ENCODE data around the gene GTF2F2.

The GTF2F2 gene

GRCh38 chr13:45209229-45209628, 88.9 kb downstream of the GTF2F2 start:
- no peak for DNase-seq (ENCODE audit: extremely low read depth in 1 of 2, low read depth in 1 of 2)

GRCh38 chr13:45215392-45216077, 95.2 kb downstream of the GTF2F2 start:
- DNase-seq (ENCODE audit: extremely low read depth in 1 of 2, low read depth in 1 of 2): no peak

GRCh38 chr13:45216193-45216592, 95.9 kb downstream of the GTF2F2 start:
- no peak for DNase-seq (ENCODE audit: extremely low read depth in 1 of 2, low read depth in 1 of 2)

GRCh38 chr13:45218689-45219088, 98.4 kb downstream of the GTF2F2 start:
- DNase-seq (ENCODE audit: extremely low read depth in 1 of 2, low read depth in 1 of 2): no peak

- DNase-seq (ENCODE audit: extremely low read depth in 1 of 2, low read depth in 1 of 2): no peak
Measured at GRCh38 chr13:45219123-45219891, 99.0 kb downstream of the GTF2F2 start.

DNA sequence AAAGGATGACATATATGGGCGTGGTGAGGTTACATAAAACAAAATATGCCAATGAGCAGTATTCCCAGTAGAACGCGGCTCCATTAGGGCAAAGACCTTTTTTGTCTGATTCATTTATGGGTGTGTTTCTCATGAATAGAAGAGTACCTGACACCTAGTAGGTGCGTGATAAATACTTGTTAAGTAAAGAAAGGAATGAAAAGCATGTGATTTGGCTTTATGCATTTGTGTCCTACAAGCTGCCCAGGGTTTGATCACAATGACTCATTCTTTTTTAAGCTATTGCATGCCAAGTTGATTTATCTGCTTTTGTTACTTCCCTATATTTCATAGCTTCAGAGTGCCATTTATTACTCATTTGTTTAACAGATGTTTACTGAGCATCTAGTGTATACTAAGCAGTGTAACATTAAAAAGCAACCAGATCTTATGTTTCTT, 99.6 kb downstream of the GTF2F2 start:
- no peak for DNase-seq (ENCODE audit: extremely low read depth in 1 of 2, low read depth in 1 of 2)

- no peak for DNase-seq (ENCODE audit: extremely low read depth in 1 of 2, low read depth in 1 of 2)
Measured at GRCh38 chr13:45220403-45220802, 100.1 kb downstream of the GTF2F2 start.

DNA sequence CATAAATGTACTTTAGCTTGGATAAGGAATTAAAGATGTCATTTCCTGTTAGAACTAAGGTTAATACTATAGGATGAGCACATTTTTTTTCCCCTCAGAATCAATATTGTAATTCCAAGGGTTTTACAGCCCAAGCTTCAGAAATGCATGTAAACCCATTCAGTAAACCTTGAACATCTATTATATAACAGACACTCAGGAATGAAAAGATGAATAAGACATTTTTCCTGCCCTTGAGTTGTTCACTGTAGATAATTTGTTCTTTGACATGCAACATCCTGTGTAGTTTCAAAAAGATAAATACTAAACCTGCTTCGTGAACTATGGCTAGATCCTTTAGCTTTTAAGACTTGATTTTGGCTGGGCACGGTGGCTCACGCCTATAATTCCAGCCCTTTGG, 102.2 kb downstream of the GTF2F2 start:
- no peak for DNase-seq (ENCODE audit: extremely low read depth in 1 of 2, low read depth in 1 of 2)

DNA sequence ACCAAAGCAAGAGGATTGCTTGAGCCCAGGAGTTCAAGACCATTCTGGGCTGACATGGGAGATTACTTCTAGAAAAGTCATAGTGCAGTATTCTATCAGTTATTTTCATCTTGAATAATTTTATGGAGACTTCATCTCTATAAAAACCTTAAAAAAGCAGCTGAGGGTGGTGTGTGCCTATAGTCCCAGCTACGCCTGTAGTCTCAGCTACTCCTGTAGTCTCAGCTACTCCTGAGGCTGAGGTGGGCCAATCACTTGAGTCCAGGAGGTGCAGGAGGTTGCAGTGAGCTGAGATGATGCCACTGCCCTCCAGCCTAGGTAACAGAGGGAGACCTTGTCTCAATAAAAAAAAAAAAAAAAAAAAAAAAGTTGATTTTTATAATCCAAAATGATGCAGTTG, 102.6 kb downstream of the GTF2F2 start:
- DNase-seq (ENCODE audit: extremely low read depth in 1 of 2, low read depth in 1 of 2): no peak

GRCh38 chr13:45224176-45224575, 103.9 kb downstream of the GTF2F2 start:
- DNase-seq (ENCODE audit: extremely low read depth in 1 of 2, low read depth in 1 of 2): no peak

DNA sequence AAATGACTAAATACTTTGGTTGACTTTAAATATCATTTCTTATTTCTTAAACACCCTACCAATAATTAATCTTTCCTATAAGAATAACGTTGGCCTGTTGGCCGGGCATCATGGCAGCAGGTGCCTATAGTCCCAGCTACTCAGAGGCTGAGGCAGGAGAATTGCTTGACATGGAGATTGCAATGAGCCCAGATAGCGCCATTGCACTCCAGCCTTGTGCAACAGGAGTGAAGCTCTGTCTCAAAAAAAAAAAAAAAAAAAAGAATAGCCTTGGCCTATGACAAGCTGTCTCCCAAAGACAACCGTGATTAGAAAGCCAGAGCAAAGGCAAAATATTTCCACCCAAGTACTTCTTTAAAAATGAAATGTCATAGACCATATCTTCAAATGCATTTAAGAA, 105.1 kb downstream of the GTF2F2 start:
- DNase-seq (ENCODE audit: extremely low read depth in 1 of 2, low read depth in 1 of 2): no peak

GRCh38 chr13:45226024-45226423, 105.7 kb downstream of the GTF2F2 start:
- DNase-seq (ENCODE audit: extremely low read depth in 1 of 2, low read depth in 1 of 2): no peak

- no peak for DNase-seq (ENCODE audit: extremely low read depth in 1 of 2, low read depth in 1 of 2)
Measured at GRCh38 chr13:45228002-45228401, 107.7 kb downstream of the GTF2F2 start.

GRCh38 chr13:45229172-45229571, 108.9 kb downstream of the GTF2F2 start:
- no peak for DNase-seq (ENCODE audit: extremely low read depth in 1 of 2, low read depth in 1 of 2)

DNA sequence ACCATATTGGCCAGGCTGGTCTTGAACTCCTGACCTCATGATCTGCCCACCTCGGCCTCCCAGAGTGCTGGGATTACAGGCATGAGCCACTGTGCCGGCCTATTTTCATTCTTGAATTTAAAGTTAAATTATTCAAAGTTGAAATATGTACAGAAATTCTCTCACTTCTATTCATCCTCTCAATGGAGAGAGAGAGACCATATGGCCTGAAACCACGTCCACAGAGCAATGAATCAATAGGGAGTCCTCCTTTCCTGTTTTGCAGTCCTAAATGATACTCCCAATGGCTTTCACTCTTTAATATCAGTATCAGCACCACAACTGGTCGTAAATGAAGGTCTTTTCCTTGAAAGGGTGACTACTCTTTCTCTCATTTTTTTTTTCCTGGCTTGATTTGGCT, 111.0 kb downstream of the GTF2F2 start:
- no peak for DNase-seq (ENCODE audit: extremely low read depth in 1 of 2, low read depth in 1 of 2)

DNA sequence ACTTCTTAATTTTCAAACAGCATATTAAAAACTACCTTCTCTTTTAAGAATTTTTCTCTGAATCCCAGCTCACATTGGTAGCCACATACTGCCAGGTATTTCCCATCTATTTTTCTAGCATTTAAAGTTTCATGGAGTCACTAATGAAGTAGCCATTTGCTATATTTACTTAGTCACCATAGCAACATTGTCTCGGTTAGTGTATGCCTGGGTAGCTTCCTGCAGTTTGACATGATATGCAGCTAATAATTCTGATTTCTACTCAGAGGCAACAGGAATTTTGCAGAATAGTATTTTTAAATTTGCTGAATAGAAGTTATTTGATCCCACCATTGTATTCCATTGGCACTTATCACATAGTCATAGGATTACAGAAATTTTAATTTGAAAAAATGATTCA, 111.4 kb downstream of the GTF2F2 start:
- DNase-seq (ENCODE audit: extremely low read depth in 1 of 2, low read depth in 1 of 2): no peak

DNA sequence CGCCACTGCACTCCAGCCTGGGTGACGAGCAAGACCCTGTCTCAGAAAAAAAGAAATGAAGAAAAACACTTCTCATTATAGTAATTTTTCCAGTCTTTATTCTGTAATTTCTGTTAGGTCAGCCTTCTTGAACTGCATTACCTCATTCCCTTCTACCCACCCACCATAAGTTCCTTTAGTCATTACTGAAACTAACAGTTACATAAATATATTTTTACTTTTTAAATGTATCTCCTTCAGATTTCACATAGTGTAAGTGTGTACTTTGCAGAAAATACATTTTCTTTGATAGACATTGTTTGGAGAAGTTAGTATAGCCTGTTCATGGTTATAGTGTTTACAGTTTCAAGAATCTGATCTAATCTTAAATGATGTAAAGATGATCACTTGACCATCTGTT, 112.3 kb downstream of the GTF2F2 start:
- no peak for DNase-seq (ENCODE audit: extremely low read depth in 1 of 2, low read depth in 1 of 2)

DNA sequence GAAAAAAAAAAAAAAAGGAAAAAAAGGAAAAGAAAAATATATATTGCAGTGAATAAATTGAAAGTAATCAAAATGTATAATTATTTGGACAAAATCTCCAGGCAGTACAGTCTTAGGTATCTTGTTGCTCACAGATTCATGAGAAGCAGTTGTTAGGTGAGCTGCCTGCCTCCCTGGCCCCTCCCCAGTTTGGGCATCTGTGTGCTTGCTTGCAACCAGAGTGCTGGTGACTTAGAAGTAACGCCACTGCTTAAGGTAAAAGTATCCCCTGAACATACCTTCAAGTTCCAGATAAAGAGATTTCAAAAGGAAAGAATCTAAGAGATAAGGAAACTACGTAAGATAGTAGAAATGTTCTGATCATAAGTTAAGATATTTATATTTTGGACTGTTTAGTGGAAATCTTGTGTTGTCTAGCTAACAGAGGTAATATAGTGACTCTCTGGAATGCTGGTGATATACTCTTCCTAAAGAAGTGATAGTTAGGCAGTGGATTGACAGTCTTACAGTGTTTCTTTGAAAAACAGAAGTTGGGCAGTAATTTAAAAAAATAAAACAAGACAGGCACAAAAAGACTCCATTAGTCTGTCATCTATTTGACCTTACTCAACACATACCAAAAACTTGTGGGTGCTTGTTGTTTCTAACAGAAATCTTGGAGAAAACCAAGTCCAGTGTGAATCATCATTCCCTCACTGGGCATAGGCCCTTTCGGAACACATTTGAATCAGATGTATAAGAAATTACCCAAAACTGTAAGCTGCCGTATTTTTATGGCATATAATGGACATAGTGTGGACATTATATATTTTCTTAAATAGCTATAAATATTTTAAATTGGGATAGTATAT, 118.9 kb downstream of the GTF2F2 start:
- no peak for DNase-seq (ENCODE audit: extremely low read depth in 1 of 2, low read depth in 1 of 2)

- no peak for DNase-seq (ENCODE audit: extremely low read depth in 1 of 2, low read depth in 1 of 2)
Measured at GRCh38 chr13:45240143-45240542, 119.8 kb downstream of the GTF2F2 start.

DNA sequence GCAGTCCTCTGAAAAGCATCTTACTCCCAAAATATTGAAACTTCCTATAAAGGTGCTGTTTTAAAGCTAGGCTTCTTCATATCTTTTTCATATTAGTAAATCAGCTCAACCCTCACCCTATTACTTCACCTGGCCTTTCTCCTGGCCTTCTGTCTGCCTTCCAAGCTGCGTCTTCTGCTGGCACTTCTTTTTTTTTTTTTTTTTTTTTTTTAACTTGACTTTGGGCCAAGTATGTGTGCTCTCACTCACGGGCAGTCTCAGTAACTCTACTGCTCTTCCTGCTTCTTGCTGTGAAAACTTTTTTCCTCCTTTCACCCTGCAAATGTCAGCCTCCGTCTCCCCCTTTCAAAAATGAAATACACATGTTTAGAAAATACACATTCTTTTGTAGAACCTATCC, 121.8 kb downstream of the GTF2F2 start:
- DNase-seq (ENCODE audit: extremely low read depth in 1 of 2, low read depth in 1 of 2): no peak

DNA sequence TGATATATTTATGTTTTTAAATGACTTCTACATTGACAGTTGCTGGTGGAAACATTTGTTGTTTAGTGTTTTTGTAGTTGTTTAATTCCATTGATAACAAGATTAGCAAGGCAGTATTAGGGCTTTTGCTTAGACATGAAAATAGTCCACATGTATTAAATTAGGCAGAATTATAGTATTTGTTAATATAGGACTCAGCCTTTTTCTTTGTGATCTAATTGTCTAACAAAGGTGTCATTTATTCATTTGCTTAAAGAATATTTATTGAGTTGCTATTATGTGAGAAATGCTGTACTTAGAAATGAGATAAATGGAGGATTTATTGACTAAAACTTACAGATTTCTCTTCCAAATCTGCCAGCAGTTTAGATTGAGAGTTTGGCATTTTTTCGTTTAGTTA, 122.2 kb downstream of the GTF2F2 start:
- DNase-seq (ENCODE audit: extremely low read depth in 1 of 2, low read depth in 1 of 2): no peak

- DNase-seq (ENCODE audit: extremely low read depth in 1 of 2, low read depth in 1 of 2): no peak
Measured at GRCh38 chr13:45243077-45243476, 122.8 kb downstream of the GTF2F2 start.
